GM19238 (cell line): ENCODE results near the gene EFEMP1.

Experiments
- DNase-seq: peaks from one replicate; pipeline ENCODE4 v3.0.0; 2011; ENCODE audit warnings: low spot score; ENCODE audit not compliant: insufficient read length

The EFEMP1 gene, protein sequence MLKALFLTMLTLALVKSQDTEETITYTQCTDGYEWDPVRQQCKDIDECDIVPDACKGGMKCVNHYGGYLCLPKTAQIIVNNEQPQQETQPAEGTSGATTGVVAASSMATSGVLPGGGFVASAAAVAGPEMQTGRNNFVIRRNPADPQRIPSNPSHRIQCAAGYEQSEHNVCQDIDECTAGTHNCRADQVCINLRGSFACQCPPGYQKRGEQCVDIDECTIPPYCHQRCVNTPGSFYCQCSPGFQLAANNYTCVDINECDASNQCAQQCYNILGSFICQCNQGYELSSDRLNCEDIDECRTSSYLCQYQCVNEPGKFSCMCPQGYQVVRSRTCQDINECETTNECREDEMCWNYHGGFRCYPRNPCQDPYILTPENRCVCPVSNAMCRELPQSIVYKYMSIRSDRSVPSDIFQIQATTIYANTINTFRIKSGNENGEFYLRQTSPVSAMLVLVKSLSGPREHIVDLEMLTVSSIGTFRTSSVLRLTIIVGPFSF

DNA sequence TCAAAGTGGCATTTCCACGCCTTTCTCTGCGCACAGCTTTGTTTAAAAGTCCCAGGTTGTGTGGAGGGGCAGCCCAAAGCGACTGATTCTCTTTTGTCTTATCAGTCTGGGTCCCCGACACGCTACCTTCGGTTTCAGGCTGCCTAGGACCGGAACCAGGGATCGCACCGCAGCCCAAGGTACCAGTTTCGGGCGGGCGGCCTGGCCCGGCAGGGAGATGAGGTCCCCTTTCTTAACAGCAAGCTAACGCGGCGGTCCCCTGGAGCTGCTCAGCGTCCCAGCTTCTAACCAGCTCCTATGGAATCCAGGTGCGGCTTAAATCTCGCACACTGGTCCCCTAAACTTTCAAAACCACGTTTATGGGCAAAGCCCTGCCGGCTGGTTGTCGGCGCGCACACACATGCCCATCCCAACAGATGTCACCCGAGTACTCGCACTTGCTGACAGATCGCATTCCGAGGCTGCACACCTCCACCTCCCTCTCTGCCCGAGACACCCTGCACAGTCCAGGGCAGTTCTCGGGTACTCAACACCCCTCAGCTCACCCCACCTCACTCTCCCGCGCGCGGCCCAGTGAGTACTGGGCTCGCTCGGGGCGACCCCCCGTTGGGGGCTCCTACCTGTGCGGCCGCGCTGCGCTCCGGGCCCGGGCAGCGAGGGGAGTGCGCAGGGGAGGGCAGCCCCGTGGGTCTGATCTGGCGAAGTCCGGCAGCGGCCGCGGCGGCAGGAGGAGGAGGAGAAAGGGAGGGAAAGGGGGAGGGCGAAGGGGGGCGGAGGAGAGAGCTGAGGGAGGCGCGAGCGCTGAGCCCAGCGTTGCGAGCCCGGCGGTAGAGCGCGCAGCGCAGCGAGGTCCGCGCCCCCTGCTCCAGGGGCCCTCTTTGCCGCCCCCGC lies at the start of gene EFEMP1:
TSS of gene EFEMP1 (minus strand) at position 692 of the 891 bp plus-strand sequence. CDS start 1,342 bp downstream, outside the sequence.
- no peak for DNase-seq

DNA sequence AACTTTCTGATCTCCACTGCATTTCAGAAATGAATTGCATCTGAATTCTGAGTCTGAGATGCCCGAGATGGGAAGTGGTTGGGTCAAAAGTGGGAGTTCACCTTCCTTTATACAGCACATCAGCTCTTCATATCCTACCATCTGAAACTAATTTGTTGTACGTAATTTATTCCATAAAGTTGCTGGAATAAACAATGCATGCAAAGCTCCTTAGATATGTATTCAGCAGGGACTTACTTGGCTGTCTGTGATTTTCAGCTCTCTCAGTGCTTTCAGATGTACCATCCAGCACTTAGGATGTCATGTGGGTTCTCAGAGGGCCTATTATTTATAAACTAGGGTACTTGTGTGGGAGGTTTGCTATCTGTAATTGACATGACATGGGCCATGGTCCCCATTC lies 46.9 kb upstream of the EFEMP1 start:
- DNase-seq = no peak

DNA sequence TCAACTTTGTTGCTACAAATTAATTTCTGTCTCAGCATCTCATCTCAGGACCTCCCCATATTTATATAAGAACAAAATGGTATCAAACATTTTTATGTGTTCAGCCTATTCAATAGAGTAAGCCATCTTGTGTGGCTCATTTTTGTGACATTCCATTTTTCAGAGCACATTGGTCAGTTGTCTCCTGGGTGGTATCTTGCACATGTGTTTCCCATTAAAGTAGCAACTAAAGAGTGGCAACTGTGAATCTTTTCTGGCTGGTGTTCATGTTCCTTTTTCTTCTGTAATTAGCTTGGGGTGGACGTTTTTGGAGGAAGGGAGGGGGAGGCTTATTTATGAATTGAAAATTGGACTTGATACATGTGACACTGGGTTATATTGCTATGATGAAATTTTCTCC lies 45.4 kb upstream of the EFEMP1 start:
- no peak for DNase-seq

DNA sequence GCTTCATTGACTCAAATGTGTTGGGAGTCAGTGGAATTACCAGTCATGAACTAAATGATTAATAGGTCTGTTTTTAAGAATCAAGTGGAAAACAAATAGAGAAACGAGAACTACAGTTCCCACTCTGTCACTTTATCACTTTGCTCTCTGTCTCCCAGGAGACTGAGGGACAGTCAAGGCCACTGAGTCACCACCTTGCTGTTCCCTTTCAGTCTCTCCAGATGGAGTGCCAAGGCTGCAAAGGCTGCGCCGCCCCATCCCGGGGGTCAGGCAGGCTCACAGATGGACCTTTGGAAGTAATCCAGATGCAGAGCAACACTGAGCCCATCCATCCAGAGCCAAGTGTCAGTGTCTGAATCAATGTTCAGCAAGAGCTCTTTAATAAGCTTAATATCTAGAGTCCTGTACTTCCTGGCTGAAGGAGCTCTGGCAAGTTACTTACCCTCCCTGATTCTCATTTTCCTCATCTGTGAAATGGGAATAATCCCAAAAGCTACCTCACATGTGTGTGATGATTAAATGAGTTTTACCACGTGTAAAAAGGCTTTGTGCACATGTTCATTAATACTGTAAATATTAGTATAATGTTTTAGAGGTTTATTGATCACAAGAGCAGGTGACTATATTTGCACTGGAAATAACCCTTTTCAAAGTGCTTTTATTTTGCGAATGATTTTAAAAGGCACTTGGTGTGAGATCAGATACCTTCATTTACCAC lies 43.0 kb upstream of the EFEMP1 start:
- DNase-seq = no peak

DNA sequence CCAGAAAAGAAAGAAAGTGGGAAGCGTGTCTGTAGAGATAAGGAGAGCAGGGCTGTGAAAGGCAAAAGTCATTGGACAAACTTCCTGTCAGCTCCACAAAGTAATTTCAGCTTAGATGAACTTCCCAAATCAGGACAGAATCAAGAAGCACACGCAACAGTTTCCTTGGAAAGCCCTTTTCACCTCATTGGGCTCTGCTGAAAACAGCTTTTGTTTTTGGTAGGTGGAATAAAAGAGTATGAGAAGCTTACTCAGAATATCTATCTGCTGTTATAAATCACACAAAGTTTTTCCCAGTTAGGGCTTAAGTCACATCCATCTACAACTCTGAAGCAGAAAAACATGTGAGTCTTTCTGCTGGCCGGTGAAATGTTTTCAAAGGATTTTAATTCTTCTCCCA lies 42.4 kb upstream of the EFEMP1 start:
- no peak for DNase-seq

DNA sequence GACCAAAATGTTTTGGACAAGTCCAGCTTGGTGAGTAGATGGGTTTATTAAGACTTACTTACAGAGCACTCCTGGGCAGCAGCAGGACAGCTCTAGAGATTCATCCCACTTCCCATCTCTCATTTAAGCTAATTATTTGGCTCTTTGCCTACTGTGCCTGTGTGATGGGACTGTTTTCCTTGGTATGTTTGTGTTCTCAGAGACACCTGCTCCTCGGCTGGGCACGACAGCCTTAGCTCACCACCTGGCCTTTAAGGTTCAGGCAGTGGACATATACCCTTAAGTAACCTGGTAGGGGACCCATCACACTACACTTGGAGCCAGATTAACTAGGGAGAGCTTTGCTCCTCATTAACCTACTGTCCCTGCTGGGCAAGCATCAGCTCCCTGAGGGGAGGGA lies 41.7 kb upstream of the EFEMP1 start:
- DNase-seq = no peak

DNA sequence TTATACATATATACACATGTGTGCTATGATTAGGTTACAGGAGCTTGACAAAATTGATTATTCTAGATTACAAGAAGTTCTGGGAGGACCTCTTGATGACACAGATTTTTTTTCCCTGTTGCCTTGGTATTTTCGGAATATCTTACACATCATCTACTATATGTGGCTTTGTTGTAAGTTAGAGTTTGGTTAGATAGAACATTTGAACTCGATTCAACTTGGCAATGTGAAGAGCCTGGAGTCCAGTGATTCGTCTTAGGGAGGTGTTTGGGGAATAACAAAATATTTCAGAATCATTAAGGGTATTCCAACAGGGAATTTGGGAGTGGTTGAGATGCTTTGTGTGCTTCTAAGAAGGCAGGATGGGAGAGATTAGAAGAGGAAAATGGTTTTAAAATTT lies 39.3 kb upstream of the EFEMP1 start:
- no peak for DNase-seq

DNA sequence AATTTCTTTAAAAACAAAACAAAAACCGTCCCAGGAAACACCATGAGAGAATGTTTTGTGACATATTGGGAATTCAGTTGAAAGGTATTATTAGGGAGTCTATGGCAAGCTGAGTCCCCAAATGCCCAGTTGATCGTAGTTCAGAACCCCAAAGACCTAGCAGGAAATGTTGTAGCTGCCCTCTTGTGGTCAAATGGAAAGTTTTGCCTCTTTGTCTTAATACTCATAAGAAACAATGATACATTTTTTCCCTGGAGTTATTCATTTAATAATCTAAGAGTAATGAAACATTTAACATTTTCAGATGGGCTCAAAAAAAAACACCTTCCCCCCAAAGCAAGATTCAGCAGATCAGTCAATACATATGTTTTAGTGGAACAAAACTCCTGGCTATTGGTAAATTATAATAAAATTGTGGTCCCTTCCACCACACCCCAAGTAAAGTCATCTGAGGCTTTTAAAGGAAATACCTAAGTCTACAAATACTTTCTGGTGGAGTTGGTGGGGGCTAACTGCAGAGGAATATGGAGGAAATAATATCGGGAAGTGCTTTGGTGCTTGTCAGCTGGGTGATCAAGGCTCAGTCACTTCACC lies 37.8 kb upstream of the EFEMP1 start:
- DNase-seq = no peak

DNA sequence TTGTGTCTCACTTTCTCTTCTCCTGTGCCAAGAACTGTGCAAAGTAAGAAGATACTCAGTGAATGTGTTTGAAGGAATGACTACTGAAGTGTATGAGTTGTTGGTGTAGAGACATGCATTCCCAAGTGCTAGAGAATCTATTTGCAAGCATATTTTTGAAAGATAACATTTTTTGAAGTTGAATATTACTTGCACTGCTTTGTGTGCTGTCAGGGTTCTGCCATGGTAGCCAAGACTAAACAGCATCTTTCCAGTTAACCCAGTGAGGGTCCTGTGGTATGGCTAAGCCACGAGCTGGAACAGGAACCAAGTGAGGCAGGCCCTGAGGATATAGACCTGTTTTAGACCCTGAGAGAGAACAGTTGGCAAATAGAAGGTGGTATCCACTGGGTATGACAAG lies 35.2 kb upstream of the EFEMP1 start:
- DNase-seq = no peak

DNA sequence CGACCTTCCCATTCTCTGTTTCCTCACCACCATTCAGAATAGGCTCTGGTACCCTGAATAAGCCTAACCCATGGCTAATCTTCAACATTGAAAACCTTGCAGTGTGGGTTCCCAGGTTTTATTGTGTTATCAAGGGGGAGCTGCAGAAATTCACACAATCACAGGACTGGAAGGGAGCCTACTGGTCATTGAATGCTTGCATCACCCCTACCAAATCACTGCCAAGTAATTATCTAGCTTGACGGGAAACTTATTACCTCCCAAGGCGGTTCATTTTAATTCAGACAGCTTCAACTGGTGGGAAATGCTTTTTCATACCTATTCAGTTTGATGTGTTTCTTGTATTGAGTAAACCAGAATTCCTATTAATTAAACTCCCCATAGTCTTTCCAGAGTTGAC lies 33.6 kb upstream of the EFEMP1 start:
- DNase-seq = no peak

DNA sequence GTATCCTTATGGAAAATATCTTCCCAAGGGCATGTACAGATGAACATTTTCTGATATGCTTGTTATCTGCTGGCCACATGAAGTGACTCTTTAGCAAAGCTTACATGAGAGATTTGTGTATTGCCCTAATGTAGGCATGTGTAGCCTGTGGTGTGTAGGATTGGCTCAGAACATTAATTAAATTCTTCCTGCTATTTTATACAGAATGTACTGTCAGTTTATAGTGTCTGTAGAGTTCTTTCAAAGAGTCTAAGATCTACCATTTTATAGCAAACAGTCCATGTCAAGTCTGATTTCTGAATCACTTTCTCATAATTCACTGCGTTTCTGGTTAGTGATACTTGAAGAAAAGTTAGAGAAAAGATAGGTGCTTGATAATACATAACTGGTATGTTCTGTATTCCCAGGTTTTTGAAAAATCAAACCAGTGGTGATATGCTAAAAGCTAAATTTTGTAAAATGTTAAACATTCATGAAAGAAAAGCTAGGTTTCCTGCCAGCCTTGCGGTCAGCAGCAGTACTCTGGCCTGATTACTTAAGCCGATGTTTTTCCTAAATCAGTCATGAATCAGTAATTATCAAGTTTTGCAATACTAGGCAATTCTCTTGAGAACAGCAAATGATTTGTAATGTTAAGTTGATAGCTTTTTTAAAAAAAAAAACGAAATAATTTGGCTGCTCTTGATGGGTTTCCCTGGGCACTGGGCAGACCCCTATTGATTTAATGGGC lies 30.9 kb upstream of the EFEMP1 start:
- DNase-seq = no peak

DNA sequence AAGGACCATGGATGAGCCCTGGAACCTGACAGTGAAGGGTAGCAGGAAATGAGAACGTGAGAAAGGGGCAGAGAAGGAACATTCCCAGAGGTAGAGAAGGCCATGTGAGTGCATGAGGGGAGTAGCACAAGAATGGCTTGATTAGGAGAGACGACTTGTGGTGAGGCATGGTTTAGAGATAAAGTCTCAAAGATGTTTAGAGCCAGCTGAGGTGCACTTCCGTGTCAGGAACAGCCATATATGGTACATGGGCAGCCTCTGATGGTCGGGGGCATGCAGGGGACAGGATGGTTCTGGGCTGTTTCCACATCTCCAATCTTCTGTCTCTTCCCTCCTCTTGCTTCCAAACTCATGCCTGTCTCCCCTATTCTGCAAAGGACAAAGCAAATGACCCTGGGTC lies 28.8 kb upstream of the EFEMP1 start:
- DNase-seq = no peak

DNA sequence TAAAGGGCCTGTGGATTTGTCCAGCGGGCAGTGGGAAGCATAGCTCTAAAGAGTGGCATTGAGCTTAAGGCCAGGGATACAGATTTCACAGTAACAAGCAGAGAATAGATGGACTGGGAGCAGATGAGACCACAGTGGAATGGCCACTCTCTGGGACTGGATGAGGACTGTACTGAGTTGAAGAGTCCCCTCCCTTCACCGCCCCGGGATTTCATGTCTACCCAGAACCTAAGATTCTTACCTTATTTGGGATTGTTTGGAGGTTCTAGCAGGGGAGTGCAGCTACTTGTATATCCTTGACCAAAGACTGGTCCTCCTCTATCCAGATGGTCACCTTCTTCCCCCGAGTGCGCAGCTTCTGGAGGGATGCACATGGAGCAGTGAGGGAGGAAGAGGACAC lies 28.0 kb upstream of the EFEMP1 start:
- no peak for DNase-seq

DNA sequence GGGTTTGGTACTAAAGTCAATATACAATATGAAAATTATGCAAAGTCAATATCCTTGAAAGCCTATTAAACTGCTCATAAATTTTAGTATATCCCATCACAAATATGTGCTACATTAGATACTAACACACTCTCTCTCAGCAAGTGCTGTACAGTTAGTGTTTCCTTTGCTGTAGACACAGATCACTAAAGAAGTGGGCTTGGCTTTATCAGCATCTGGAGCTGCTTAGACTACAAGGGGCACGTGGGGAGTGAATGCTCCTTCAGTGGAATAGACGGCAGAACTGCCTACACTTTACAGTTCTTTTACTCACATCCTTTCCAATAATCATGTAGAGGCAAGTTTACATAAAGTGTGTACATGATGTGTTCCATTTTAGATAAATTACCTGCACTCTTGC lies 26.0 kb upstream of the EFEMP1 start:
- no peak for DNase-seq

DNA sequence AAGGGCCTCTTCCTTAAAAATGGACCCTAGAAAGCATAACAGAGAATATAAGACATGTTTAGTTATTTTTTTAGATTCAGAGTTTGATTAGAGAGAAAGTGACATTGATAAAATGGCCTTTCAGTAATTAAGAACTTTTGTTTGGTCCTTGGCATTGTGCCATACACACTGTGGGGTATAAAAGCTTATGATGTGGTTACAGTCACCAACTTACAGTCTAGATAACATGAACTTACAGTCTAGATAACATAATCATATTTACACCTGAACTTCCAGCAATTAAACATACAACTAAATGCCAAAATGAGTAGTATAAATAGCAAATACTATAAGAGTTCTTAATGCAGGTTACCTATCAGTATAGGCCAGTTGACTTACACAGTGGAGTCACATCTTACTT lies 25.6 kb upstream of the EFEMP1 start:
- DNase-seq = no peak

DNA sequence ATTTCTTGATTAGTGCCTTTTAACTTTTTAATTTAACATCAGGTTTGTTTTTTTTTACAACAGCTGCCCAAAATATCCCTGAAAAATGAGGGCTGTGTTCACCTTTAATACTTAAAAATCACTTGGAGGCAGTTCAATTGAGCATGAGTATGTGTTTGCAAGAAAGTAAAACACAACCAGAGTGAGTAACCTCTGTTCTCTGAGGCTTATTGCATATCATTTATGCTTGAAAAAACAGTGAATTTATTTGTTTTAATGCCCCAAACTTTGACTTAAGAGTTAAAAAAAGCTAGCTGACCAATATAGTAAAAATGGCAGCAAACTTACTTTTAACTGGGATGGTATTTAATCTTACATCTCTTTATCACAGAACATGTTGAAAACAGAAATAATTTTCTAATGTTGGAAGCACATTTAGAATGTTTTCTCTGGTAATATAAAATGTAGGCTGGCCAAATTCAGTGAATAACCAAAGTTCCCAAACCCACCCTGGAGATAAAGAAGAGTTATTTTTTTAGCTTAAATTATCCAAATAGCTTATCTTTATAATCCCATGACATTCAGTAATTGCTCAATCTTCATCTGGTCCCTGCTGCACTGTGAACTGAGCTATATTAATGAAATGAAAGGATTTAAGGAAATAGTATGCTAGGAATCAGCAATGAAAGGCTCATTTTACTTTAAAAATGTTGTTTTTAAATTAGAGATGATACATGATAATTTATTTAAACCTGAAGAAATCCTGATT lies 24.8 kb upstream of the EFEMP1 start:
- DNase-seq = no peak

DNA sequence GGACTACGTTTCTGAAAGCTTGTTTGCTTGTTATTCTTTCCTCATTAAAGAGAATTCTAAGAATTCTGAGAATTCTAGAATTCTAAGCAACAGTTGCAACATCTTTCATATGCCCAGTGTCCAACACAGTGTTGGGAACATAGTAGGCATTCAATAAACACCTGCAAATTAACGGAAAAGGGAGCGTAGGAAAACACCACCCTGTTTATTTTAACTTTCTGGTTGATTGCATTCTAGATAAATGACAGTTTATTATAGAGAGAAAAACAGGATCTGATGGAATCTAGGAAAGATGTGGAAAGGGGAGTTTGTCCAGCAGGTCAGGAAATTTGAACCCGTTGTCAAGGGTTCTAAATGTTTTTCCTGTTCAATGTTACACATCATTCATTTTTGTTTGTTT lies 24.2 kb upstream of the EFEMP1 start:
- no peak for DNase-seq

DNA sequence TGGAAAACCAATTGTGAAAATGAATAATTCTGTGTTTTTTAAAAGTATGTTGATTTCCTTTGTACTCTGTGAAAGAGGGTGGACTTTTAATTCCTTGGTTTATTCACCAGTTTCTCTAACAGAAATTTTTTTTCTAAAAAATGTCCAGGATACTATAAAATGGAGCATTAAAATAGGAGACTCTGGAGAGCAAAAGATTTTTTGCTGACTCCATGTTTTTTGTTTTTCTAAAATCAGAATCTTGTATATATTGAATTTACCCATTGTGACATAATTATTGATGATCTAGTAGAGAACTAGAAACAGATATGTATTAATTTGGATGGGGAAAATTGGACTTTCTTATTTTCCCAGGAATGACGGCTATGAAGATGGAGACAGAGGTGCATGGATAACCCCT lies 23.2 kb upstream of the EFEMP1 start:
- DNase-seq = no peak

DNA sequence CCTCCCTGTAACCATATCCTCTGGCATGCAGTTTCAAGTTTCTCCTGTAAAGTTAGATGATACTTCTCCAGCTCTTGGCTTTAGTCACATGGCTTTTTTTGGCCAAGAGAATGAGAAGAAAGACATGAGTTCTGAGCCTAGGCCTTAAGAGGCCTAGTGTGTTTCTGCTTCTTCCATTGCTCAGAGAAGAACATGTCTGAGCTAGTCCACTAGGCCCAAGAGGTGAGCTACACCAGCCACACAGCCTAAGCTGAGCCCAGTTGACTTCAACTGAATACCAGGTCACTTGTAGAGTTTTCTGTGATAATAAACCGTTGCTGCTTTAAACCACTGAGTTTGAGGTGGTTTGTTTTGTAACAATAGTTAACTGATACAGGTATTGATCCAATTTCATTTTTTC lies 19.9 kb upstream of the EFEMP1 start:
- DNase-seq = no peak

DNA sequence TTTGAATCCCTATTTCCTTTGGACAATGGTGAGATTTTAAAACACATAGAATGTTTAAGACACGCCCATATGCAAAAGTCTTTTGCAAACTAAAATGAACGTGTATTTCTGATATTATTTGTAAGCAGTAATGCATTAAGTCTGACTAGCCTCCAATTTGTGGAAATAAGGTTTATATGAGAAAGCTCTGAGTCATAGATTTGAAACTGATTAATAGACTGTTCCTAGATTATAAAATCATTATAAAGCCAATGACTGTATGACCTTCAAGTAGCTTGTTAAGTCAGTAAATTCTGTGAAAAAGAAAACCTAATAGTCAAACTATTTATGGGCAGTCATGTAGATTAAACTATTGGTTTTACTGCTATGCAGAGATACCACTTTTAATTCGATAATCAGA lies 12.8 kb upstream of the EFEMP1 start:
- DNase-seq = no peak
